Thyroid gland (tissue), 4 donors: ENCODE measurements around the gene SH2D3C. TPM values are rescaled to one million over a fixed set of nuclear protein-coding genes. Genes with fewer than 3 reads are reported as not detected.

Experiments used
- DNase-seq, 2 donors: peaks; one replicate each; pipeline ENCODE4 v3.0.0-alpha.2; 2019
- H3K27ac ChIP-seq, 3 donors: fragments of 200-600 bp; sonication (generic); 1 replicate in 2 of 3; 2 replicates in 1 of 3; pipeline ENCODE4 v1.5.1; 2016 to 2019; ENCODE audit warnings: mild to moderate bottlenecking in 1 of 3, moderate library complexity in 1 of 3
- H3K27me3 ChIP-seq: fragments of 200-600 bp; sonication (generic); one replicate; pipeline ENCODE4 v1.5.1; 2019
- H3K36me3 ChIP-seq, 2 donors: fragments of 200-600 bp; sonication (generic); one replicate each; pipeline ENCODE4 v1.5.1; 2016 to 2019
- H3K4me1 ChIP-seq, 2 donors: fragments of 200-600 bp; sonication (generic); one replicate each; pipeline ENCODE4 v1.5.1; 2017 to 2019
- H3K4me3 ChIP-seq, 3 donors: fragments of 200-600 bp; sonication (generic); replicated peaks in 1 of 3; 1 replicate in 2 of 3; 2 replicates in 1 of 3; pipeline ENCODE4 v1.5.1; 2016; ENCODE audit warnings: mild to moderate bottlenecking in 1 of 3
- H3K9me3 ChIP-seq: fragments of 200-600 bp; sonication (generic); one replicate; pipeline ENCODE4 v1.5.1; 2017
- POLR2A ChIP-seq, 2 donors: fragments of 450-650 bp; IDR thresholded peaks; one replicate each; pipeline ENCODE4 v1.6.1; 2017; ENCODE audit warnings: antibody characterized with exemption in 2 of 2, mild to moderate bottlenecking in 2 of 2, moderate library complexity in 1 of 2
- WGBS, 2 donors: methylation state at CpG; one replicate each; pipeline ENCODE4 v1.1.5; 2017; 5-methylcytosine and 5-hydroxymethylcytosine counted together
- intact Hi-C: fragments of 100-400 bp; cut with DNase I; formaldehyde crosslinking; loops from one replicate; pipeline ENCODE4 v1.15.1; 2023
- total RNA-seq, 4 donors: library from RNA; depleted of rRNA; stranded (reverse); fragments of >200 nt; gene quantifications; one replicate each; pipeline ENCODE4 v1.2.3, GENCODE V29; 2016
- TF ChIP-seq, protein P1 (sequence below), 6 experiments: fragments of 200-600 bp in 3 of 6; fragments of 450-650 bp in 3 of 6; sonication (generic) in 3 of 6; IDR thresholded peaks; one replicate each; pipeline ENCODE4 v1.5.1; 2016 to 2019; ENCODE audit warnings: antibody characterized with exemption in 6 of 6, mild to moderate bottlenecking in 2 of 6, inconsistent platforms in 1 of 6, moderate library complexity in 1 of 6

Gene SH2D3C
- total RNA-seq, 4 donors from 2014 or later, result 10.0 to 24.9 (median 18.2) TPM

- no peaks in the 10 kb centered on the region for H3K36me3 ChIP-seq
- DNase-seq, result no peak
- 75 to 80% methylated on average over 5 to 9 of the region's 9 CpGs for whole genome bisulfite sequencing, 2 donors
- H3K27me3 ChIP-seq, result no peaks in the 10 kb centered on the region
- peaks cover 28 to 40% of the 10 kb centered on the region in 2 donors for H3K4me1 ChIP-seq
- intact Hi-C loops, result no loop called here
- no peak overlapping the region for H3K4me3 ChIP-seq
- H3K9me3 ChIP-seq, result no peaks in the 10 kb centered on the region
- H3K27ac ChIP-seq, result no peak overlapping the region
- TF ChIP-seq, protein P1, sequence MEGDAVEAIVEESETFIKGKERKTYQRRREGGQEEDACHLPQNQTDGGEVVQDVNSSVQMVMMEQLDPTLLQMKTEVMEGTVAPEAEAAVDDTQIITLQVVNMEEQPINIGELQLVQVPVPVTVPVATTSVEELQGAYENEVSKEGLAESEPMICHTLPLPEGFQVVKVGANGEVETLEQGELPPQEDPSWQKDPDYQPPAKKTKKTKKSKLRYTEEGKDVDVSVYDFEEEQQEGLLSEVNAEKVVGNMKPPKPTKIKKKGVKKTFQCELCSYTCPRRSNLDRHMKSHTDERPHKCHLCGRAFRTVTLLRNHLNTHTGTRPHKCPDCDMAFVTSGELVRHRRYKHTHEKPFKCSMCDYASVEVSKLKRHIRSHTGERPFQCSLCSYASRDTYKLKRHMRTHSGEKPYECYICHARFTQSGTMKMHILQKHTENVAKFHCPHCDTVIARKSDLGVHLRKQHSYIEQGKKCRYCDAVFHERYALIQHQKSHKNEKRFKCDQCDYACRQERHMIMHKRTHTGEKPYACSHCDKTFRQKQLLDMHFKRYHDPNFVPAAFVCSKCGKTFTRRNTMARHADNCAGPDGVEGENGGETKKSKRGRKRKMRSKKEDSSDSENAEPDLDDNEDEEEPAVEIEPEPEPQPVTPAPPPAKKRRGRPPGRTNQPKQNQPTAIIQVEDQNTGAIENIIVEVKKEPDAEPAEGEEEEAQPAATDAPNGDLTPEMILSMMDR (IDR thresholded peaks at IDR 0.05), result no peak
- TF ChIP-seq POLR2A (IDR thresholded peaks at IDR 0.05), result no peak
Measured at GRCh38 chr9:127703289-127703946, 75.0 kb downstream of the SH2D3C start.

- intact Hi-C loops, result no loop called here
- peak overlapping the region; percentile 92 to 96 (median 93) for H3K27ac ChIP-seq
Measured at GRCh38 chr9:127700594-127701255, 77.7 kb downstream of the SH2D3C start.

GRCh38 chr9:127700140-127700539 lies 78.3 kb downstream of the SH2D3C start:
- WGBS, 2 donors, result 83 to 95% methylated on average over 2 of the region's 2 CpGs
- no peaks in the 10 kb centered on the region for H3K9me3 ChIP-seq
- peak; percentile 49 to 61 for DNase-seq
- no peak overlapping the region for H3K4me3 ChIP-seq
- intact Hi-C loops, result no loop called here
- no peaks in the 10 kb centered on the region for H3K36me3 ChIP-seq
- H3K4me1 ChIP-seq, result peaks cover 28 to 31% of the 10 kb centered on the region in 2 donors
- peak overlapping the region; percentile 92 to 96 (median 93) for H3K27ac ChIP-seq
- no peak for TF ChIP-seq POLR2A (IDR thresholded peaks at IDR 0.05)
- TF ChIP-seq, protein P1 (IDR thresholded peaks at IDR 0.05), result no peak
- no peaks in the 10 kb centered on the region for H3K27me3 ChIP-seq

More at GRCh38 chr9:127700594-127701255, 77.7 kb downstream of the SH2D3C start:
- 54 to 66% methylated on average over 5 of the region's 5 CpGs for WGBS, 2 donors
- Histone ChIP-seq H3K36me3 (no peaks in the 10 kb centered on the region), H3K4me1 (peaks cover 28 to 37% of the 10 kb centered on the region in 2 donors), H3K27me3 (no peaks in the 10 kb centered on the region), H3K4me3 (no peak overlapping the region), H3K9me3 (no peaks in the 10 kb centered on the region)
- TF ChIP-seq, protein P1 (IDR thresholded peaks at IDR 0.05), result no peak
- no peak for TF ChIP-seq POLR2A (IDR thresholded peaks at IDR 0.05)
- DNase-seq, result peak; percentile 28 to 30

- Histone ChIP-seq H3K36me3 (no peaks in the 10 kb centered on the region), H3K27ac (peak overlapping the region; percentile 92 to 96 (median 93)), H3K9me3 (no peaks in the 10 kb centered on the region), H3K4me1 (peaks cover 28 to 31% of the 10 kb centered on the region in 2 donors), H3K27me3 (no peaks in the 10 kb centered on the region), H3K4me3 (no peak overlapping the region)
- 15 to 22% methylated on average over 25 to 41 of the region's 41 CpGs for WGBS, 2 donors
- peak; percentile 97 to 98 for DNase-seq
- intact Hi-C loops, result no loop called here
- TF ChIP-seq, protein P1 (IDR thresholded peaks at IDR 0.05), result peak in 4 of 6 experiments; percentile 13 to 45 (median 30)
- TF ChIP-seq POLR2A (IDR thresholded peaks at IDR 0.05), result peak in 1 of 2 donors; percentile 72
Measured at GRCh38 chr9:127698985-127699670, 79.3 kb downstream of the SH2D3C start.
